H9 (cell line): ENCODE measurements around the gene CD300LD. TPM values are rescaled to one million over a fixed set of nuclear protein-coding genes. Genes with fewer than 3 reads are reported as not detected.

Experiments
- DNase-seq: peaks from one replicate; pipeline ENCODE4 v3.0.0-alpha.2; 2017
- H2AFZ ChIP-seq: one replicate; pipeline ENCODE4 v1.6.1; 2013; ENCODE audit warnings: mild to moderate bottlenecking, low read length, control low read depth, moderate library complexity
- H2AK5ac ChIP-seq: 2 replicates; pipeline ENCODE4 v1.6.1; 2013; ENCODE audit warnings: low read length, control low read depth, mixed read lengths; ENCODE audit not compliant: insufficient read length
- H2BK120ac ChIP-seq: one replicate; pipeline ENCODE4 v1.6.1; 2013; ENCODE audit warnings: low read depth, mild to moderate bottlenecking, low read length, control low read depth, inconsistent platforms; ENCODE audit not compliant: poor library complexity, severe bottlenecking
- H2BK12ac ChIP-seq: 2 replicates; pipeline ENCODE4 v1.6.1; 2013; ENCODE audit warnings: low read length, control low read depth, mixed read lengths, low read depth; ENCODE audit not compliant: insufficient read length
- H2BK15ac ChIP-seq: 2 replicates; pipeline ENCODE4 v1.6.1; 2013; ENCODE audit warnings: low read depth, low read length, control low read depth
- H2BK20ac ChIP-seq: one replicate; pipeline ENCODE4 v1.6.1; 2013; ENCODE audit warnings: low read depth, mild to moderate bottlenecking, low read length, control low read depth, inconsistent platforms; ENCODE audit not compliant: poor library complexity, severe bottlenecking
- H2BK5ac ChIP-seq: 2 replicates; pipeline ENCODE4 v1.6.1; 2013; ENCODE audit warnings: low read length, control low read depth, mixed read lengths; ENCODE audit not compliant: insufficient read length
- H3K14ac ChIP-seq: 2 replicates; pipeline ENCODE4 v1.6.1; 2013; ENCODE audit warnings: low read length, control low read depth; ENCODE audit not compliant: insufficient read depth
- H3K18ac ChIP-seq: 2 replicates; pipeline ENCODE4 v1.6.1; 2013; ENCODE audit warnings: low read depth, mild to moderate bottlenecking, mixed read lengths, low read length, control low read depth; ENCODE audit not compliant: insufficient read length
- H3K23ac ChIP-seq: 2 replicates; pipeline ENCODE4 v1.6.1; 2013; ENCODE audit warnings: low read length, control low read depth, mixed read lengths, low read depth; ENCODE audit not compliant: insufficient read length
- H3K23me2 ChIP-seq: 2 replicates; pipeline ENCODE4 v1.6.1; 2013; ENCODE audit warnings: low read depth, mild to moderate bottlenecking, mixed read lengths, low read length, control low read depth; ENCODE audit not compliant: insufficient read length, poor library complexity, severe bottlenecking
- H3K27ac ChIP-seq: 2 replicates; pipeline ENCODE4 v1.5.1; 2013; ENCODE audit warnings: low read length, control low read depth, mixed read lengths, low read depth; ENCODE audit not compliant: insufficient read length
- H3K27me3 ChIP-seq: 2 replicates; pipeline ENCODE4 v1.6.1; 2013; ENCODE audit warnings: low read length, control low read depth, inconsistent platforms; ENCODE audit not compliant: insufficient read depth
- H3K4ac ChIP-seq: 2 replicates; pipeline ENCODE4 v1.6.1; 2013; ENCODE audit warnings: low read depth, mild to moderate bottlenecking, control low read depth, inconsistent platforms, low read length, moderate library complexity
- H3K4me1 ChIP-seq: 2 replicates; pipeline ENCODE4 v1.6.1; 2013; ENCODE audit warnings: low read length, control low read depth, inconsistent platforms; ENCODE audit not compliant: insufficient read depth
- H3K4me2 ChIP-seq: 2 replicates; pipeline ENCODE4 v1.6.1; 2013; ENCODE audit warnings: low read length, control low read depth, mixed read lengths; ENCODE audit not compliant: insufficient read length, insufficient read depth
- H3K56ac ChIP-seq: 2 replicates; pipeline ENCODE4 v1.6.1; 2013; ENCODE audit warnings: low read depth, mild to moderate bottlenecking, mixed read lengths, low read length, control low read depth; ENCODE audit not compliant: insufficient read length
- H3K79me1 ChIP-seq: 2 replicates; pipeline ENCODE4 v1.6.1; 2013; ENCODE audit warnings: low read depth, mild to moderate bottlenecking, moderate library complexity, low read length, control low read depth, inconsistent platforms; ENCODE audit not compliant: insufficient read depth, poor library complexity, severe bottlenecking
- H3K79me2 ChIP-seq: 2 replicates; pipeline ENCODE4 v1.6.1; 2013; ENCODE audit warnings: low read length, control low read depth, inconsistent platforms; ENCODE audit not compliant: insufficient read depth
- H3K9ac ChIP-seq: 2 replicates; pipeline ENCODE4 v1.6.1; 2013; ENCODE audit warnings: low read length, control low read depth, mixed read lengths; ENCODE audit not compliant: insufficient read length; ENCODE audit errors: extremely low read depth
- H3K9me3 ChIP-seq: one replicate; pipeline ENCODE4 v1.6.1; 2013; ENCODE audit warnings: low read depth, low read length, inconsistent platforms; ENCODE audit not compliant: control insufficient read depth
- H3T11ph ChIP-seq: one replicate; pipeline ENCODE4 v1.6.1; 2013; ENCODE audit warnings: mild to moderate bottlenecking, low read length, control low read depth, inconsistent platforms
- H4K20me1 ChIP-seq: one replicate; pipeline ENCODE4 v1.6.1; 2013; ENCODE audit not compliant: control insufficient read depth, insufficient read length, insufficient read depth
- H4K5ac ChIP-seq: 2 replicates; pipeline ENCODE4 v1.6.1; 2013; ENCODE audit warnings: low read depth, mild to moderate bottlenecking, mixed read lengths, low read length, control low read depth; ENCODE audit not compliant: insufficient read length
- H4K8ac ChIP-seq: replicated peaks from 2 replicates; pipeline ENCODE4 v1.6.1; 2013; ENCODE audit warnings: low read length, control low read depth, mixed read lengths, low read depth; ENCODE audit not compliant: insufficient read length
- H4K91ac ChIP-seq: 2 replicates; pipeline ENCODE4 v1.6.1; 2013; ENCODE audit warnings: low read depth, mild to moderate bottlenecking, moderate library complexity, mixed read lengths, low read length, control low read depth; ENCODE audit not compliant: insufficient read length
- H3K27ac Mint-ChIP-seq, 3 experiments: 2 replicates in 2 of 3; 3 replicates in 1 of 3; pipeline ENCODE4 v1.8.0; 2020 to 2021; ENCODE audit warnings: mixed read lengths in 3 of 3, mild to moderate bottlenecking in 1 of 3, moderate library complexity in 1 of 3
- H3K27me3 Mint-ChIP-seq: 2 replicates; pipeline ENCODE4 v1.8.0; 2021; ENCODE audit warnings: low read depth, mild to moderate bottlenecking, moderate library complexity, mixed read lengths
- H3K36me3 Mint-ChIP-seq, 3 experiments: 2 replicates in 2 of 3; 3 replicates in 1 of 3; pipeline ENCODE4 v1.8.0; 2020 to 2021; ENCODE audit warnings: low read depth in 3 of 3, mixed read lengths in 3 of 3; ENCODE audit not compliant: insufficient read depth in 1 of 3
- H3K4me1 Mint-ChIP-seq, 2 experiments: 2 replicates each; pipeline ENCODE4 v1.8.0; 2020; ENCODE audit warnings: mixed read lengths in 2 of 2
- H3K4me3 Mint-ChIP-seq, 2 experiments: 2 replicates in 1 of 2; 3 replicates in 1 of 2; pipeline ENCODE4 v1.8.0; 2020 to 2021; ENCODE audit warnings: mild to moderate bottlenecking in 2 of 2, mixed read lengths in 2 of 2, moderate library complexity in 1 of 2
- H3K9me3 Mint-ChIP-seq, 2 experiments: 2 replicates in 1 of 2; 3 replicates in 1 of 2; pipeline ENCODE4 v1.8.0; 2020; ENCODE audit warnings: mild to moderate bottlenecking in 2 of 2, mixed read lengths in 2 of 2, moderate library complexity in 1 of 2
- CTCF ChIP-seq: fragments of 200-600 bp; sonication (generic); conservative IDR thresholded peaks from 3 replicates; pipeline ENCODE4 v1.8.0; 2021; ENCODE audit warnings: antibody characterized with exemption, mild to moderate bottlenecking
- WGBS: extraction: QIAGEN DNeasy Blood & Tissue Kit; methylation state at CpG from one replicate; pipeline ENCODE4 v1.1.7; 2013; ENCODE audit warnings: missing lambda C conversion rate, low lambda C conversion rate, mixed read lengths; ENCODE audit not compliant: insufficient read length; ENCODE audit errors: extremely low coverage; 5-methylcytosine and 5-hydroxymethylcytosine counted together
- total RNA-seq: library from RNA; stranded (reverse); gene quantifications from 2 replicates; pipeline ENCODE4 v1.2.1, GENCODE V29; 2021

The CD300LD gene
- total RNA-seq, 1 experiment from 2014 or later = not detected

DNA sequence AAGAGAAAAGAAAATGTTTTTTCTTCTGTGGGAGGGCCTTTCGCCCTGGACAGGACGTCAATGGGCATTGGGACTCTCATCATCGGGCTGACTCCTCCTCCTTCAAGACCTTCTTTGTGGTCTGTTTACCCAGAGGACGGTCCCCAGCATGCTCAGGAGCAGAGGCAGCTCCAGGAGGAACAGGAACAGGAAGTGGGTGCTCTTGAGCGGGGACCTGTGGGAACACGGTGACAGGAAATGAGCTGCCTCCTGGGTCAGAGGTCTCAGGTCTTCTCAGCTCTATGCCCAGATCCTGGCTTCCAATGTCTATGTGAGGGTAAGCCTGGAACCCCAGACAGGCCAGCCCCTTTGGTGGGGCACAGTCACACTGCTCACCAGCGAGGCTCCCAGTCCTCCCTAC is 12.2 kb downstream of the CD300LD start:
- peaks cover 6 to 7% of the 10 kb centered on the region in 2 experiments for H3K4me1 Mint-ChIP-seq
- H3K4me1 ChIP-seq = peaks cover 4% of the 10 kb centered on the region; the same call in 1 of the 2 replicates
- H2AK5ac ChIP-seq = no peak overlapping the region
- no peak overlapping the region for H3K27ac ChIP-seq
- DNase-seq = no peak
- H4K5ac ChIP-seq = no peak overlapping the region
- no peak overlapping the region for H2BK12ac ChIP-seq
- no peaks in the 10 kb centered on the region for H3K27me3 ChIP-seq
- no peaks in the 10 kb centered on the region for H3K79me2 ChIP-seq
- H3K9ac ChIP-seq = no peak overlapping the region
- no peaks in the 10 kb centered on the region for H3K36me3 Mint-ChIP-seq
- H2BK20ac ChIP-seq = no peak overlapping the region
- H2BK120ac ChIP-seq = no peak overlapping the region
- peaks cover 0 to 3% of the 10 kb centered on the region in 2 experiments; a peak in 2 of 5 replicates for H3K9me3 Mint-ChIP-seq
- H3K14ac ChIP-seq = no peak overlapping the region
- no peaks in the 10 kb centered on the region for H3K79me1 ChIP-seq
- H3K27ac Mint-ChIP-seq = no peak overlapping the region
- H4K91ac ChIP-seq = no peak overlapping the region
- no CpG with 5 or more reads among the region's 7 CpGs for WGBS
- TF ChIP-seq CTCF = no peak
- H3K4me2 ChIP-seq = no peak overlapping the region
- H3K27me3 Mint-ChIP-seq = peaks cover 29% of the 10 kb centered on the region
- no peaks in the 10 kb centered on the region for H3K9me3 ChIP-seq
- H3K23me2 ChIP-seq = no peaks in the 10 kb centered on the region
- H3K56ac ChIP-seq = no peak overlapping the region
- H3K23ac ChIP-seq = no peak overlapping the region
- H2BK15ac ChIP-seq = no peak overlapping the region
- H3K4ac ChIP-seq = no peak overlapping the region
- H2BK5ac ChIP-seq = no peak overlapping the region
- no peak overlapping the region for H3K18ac ChIP-seq
- no peak overlapping the region for H3K4me3 Mint-ChIP-seq
- H2AFZ ChIP-seq = no peak overlapping the region
- H4K20me1 ChIP-seq = no peaks in the 10 kb centered on the region
- H4K8ac ChIP-seq = no peak overlapping the region
- H3T11ph ChIP-seq = no peak overlapping the region
